Gastrocnemius medialis (tissue), 4 donors: Measurements from ENCODE around the gene PRR16.

Experiments used
- CTCF ChIP-seq, 5 experiments: fragments of 450-650 bp in 3 of 5; fragments of 200-600 bp in 2 of 5; sonication (generic) in 2 of 5; IDR thresholded peaks in 4 of 5; conservative IDR thresholded peaks in 1 of 5; 1 replicate in 4 of 5; 2 replicates in 1 of 5; pipeline ENCODE4 v1.5.1; 2016 to 2019; ENCODE audit warnings: antibody characterized with exemption in 5 of 5, mild to moderate bottlenecking in 3 of 5, moderate library complexity in 3 of 5
- POLR2A ChIP-seq, 2 donors: fragments of 450-650 bp; IDR thresholded peaks; one replicate each; pipeline ENCODE4 v1.6.1; 2017; ENCODE audit warnings: antibody characterized with exemption in 2 of 2, mild to moderate bottlenecking in 2 of 2, moderate library complexity in 2 of 2

DNA sequence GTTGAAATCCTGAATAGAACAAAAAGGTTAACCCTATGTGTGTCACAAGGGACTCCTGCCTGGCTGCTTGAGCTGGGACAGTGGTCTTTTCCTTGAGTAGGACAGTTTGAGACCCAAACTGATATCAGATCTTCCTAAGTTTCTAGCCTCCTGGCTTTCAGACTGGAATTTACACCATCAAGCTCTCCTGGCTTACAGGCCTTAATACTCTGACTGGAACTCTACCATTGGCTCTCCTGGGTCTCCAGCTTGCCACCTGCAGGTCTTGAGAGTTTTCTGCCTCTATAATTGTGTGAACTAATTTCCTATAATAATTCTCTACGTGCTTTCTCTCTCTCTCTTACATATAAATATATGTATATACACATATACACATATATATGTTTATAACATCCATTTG, 112.5 kb downstream of the PRR16 start:
- TF ChIP-seq CTCF (IDR thresholded peaks at IDR 0.05 in 4 of 5, conservative IDR thresholded peaks at IDR 0.05 in 1 of 5): no peak
- no peak for TF ChIP-seq POLR2A (IDR thresholded peaks at IDR 0.05)
